VCaP (cell line): ENCODE data around the gene HMCN2.

Source experiments
- H3K27ac ChIP-seq: fragments of 450-650 bp; 2 replicates; pipeline ENCODE4 v1.5.1; 2017
- CTCF ChIP-seq: fragments of 450-650 bp; conservative IDR thresholded peaks from 2 replicates; pipeline ENCODE4 v1.5.1; 2017; ENCODE audit warnings: mild to moderate bottlenecking, moderate library complexity

Gene HMCN2

GRCh38 chr9:130308081-130308571, 42.6 kb downstream of the HMCN2 start:
- no peak for TF ChIP-seq CTCF
- no peak overlapping the region for H3K27ac ChIP-seq

- no peak for TF ChIP-seq CTCF
- H3K27ac ChIP-seq, result no peak overlapping the region
These were observed 44.3 kb downstream of the HMCN2 start for GRCh38 chr9:130309689-130310455.

GRCh38 chr9:130310456-130310855, 44.9 kb downstream of the HMCN2 start:
- no peak overlapping the region for H3K27ac ChIP-seq
- no peak for TF ChIP-seq CTCF

GRCh38 chr9:130311003-130311402, 45.4 kb downstream of the HMCN2 start:
- TF ChIP-seq CTCF, result no peak
- no peak overlapping the region for H3K27ac ChIP-seq

- TF ChIP-seq CTCF, result no peak
- H3K27ac ChIP-seq, result peak overlapping the region; percentile 22; the same call in 1 of the 2 replicates
These were observed 46.0 kb downstream of the HMCN2 start for GRCh38 chr9:130311408-130312140.

GRCh38 chr9:130313103-130313858, 47.7 kb downstream of the HMCN2 start:
- TF ChIP-seq CTCF, result no peak
- H3K27ac ChIP-seq, result no peak overlapping the region
